H1 (cell line): ENCODE results near the gene DRC7. TPM values are rescaled to one million over a fixed set of nuclear protein-coding genes. Genes with fewer than 3 reads are reported as not detected.

ENCODE experiments used
- CTCF ChIA-PET: fragments of 300-600 bp; sonication (Branson Sonifier 250); formaldehyde crosslinking; loops from one replicate; lab custom pipeline; 2021; ENCODE audit not compliant: partially characterized antibody; lab: Charles Lee
- POLR2A ChIA-PET: fragments of 300-600 bp; sonication (Branson Sonifier 250); formaldehyde crosslinking; loops from one replicate; lab custom pipeline; 2021; ENCODE audit warnings: inconsistent platforms; ENCODE audit not compliant: partially characterized antibody; lab: Charles Lee
- DNase-seq, 2 experiments: peaks; one replicate each; pipeline versions ENCODE4 v3.0.0 to v3.0.0-alpha.2; 2010 to 2022; ENCODE audit warnings: low spot score in 2 of 2, low read depth in 1 of 2, mixed read lengths in 1 of 2
- FAIRE-seq: peaks from 2 replicates; lab custom pipeline; 2011; peaks lifted over from hg19 to GRCh38; lab: Jason Lieb, UNC
- H2AFZ ChIP-seq: 2 replicates; pipeline ENCODE4 v1.8.1; 2012; ENCODE audit warnings: low read length, inconsistent platforms
- H2AK5ac ChIP-seq: 2 replicates; pipeline ENCODE4 v1.6.1; 2013; ENCODE audit warnings: low read depth, low read length
- H2BK120ac ChIP-seq: replicated peaks from 2 replicates; pipeline ENCODE3; 2013; ENCODE audit warnings: low read depth, low read length, inconsistent platforms
- H2BK12ac ChIP-seq: 2 replicates; pipeline ENCODE4 v1.6.1; 2013; ENCODE audit warnings: low read depth, low read length
- H2BK15ac ChIP-seq: 2 replicates; pipeline ENCODE4 v1.6.1; 2013; ENCODE audit warnings: low read length
- H2BK20ac ChIP-seq: 2 replicates; pipeline ENCODE4 v1.6.1; 2013; ENCODE audit warnings: low read length
- H2BK5ac ChIP-seq: 2 replicates; pipeline ENCODE4 v1.6.1; 2013; ENCODE audit warnings: low read depth, low read length
- H3K14ac ChIP-seq: 2 replicates; pipeline ENCODE4 v1.6.1; 2013; ENCODE audit warnings: inconsistent platforms; ENCODE audit not compliant: insufficient read length
- H3K18ac ChIP-seq: 2 replicates; pipeline ENCODE4 v1.6.1; 2013; ENCODE audit warnings: low read length; ENCODE audit errors: extremely low read depth
- H3K23ac ChIP-seq: 2 replicates; pipeline ENCODE4 v1.6.1; 2013; ENCODE audit warnings: inconsistent platforms; ENCODE audit not compliant: insufficient read length
- H3K23me2 ChIP-seq: 2 replicates; pipeline ENCODE4 v1.6.1; 2013; ENCODE audit warnings: low read depth, low read length
- H3K27ac ChIP-seq: 2 replicates; pipeline ENCODE4 v1.6.1; 2011; ENCODE audit warnings: low read depth, low read length, inconsistent platforms
- H3K27me3 ChIP-seq, 4 experiments: replicated peaks in 1 of 4; 1 replicate in 1 of 4; 2 replicates in 3 of 4; pipeline versions ENCODE4 v1.6.1 to v1.8.1; 2011 to 2013; ENCODE audit warnings: low read length in 3 of 4, mild to moderate bottlenecking in 3 of 4, inconsistent platforms in 2 of 4, mixed read lengths in 2 of 4, moderate library complexity in 1 of 4; ENCODE audit not compliant: control insufficient read depth in 3 of 4, insufficient read depth in 3 of 4; ENCODE audit errors: extremely low read depth in 1 of 4
- H3K36me3 ChIP-seq, 4 experiments: 2 replicates each; pipeline versions ENCODE4 v1.6.1 to v1.8.1; 2011 to 2013; ENCODE audit warnings: mild to moderate bottlenecking in 4 of 4, low read length in 3 of 4, moderate library complexity in 2 of 4, control low read depth in 1 of 4, inconsistent platforms in 1 of 4; ENCODE audit not compliant: insufficient read depth in 4 of 4, control insufficient read depth in 2 of 4
- H3K4ac ChIP-seq: replicated peaks from 2 replicates; pipeline ENCODE3; 2013; ENCODE audit warnings: low read length, low read depth, mixed read lengths, inconsistent platforms; ENCODE audit not compliant: insufficient read length
- H3K4me1 ChIP-seq, 4 experiments: replicated peaks in 1 of 4; 1 replicate in 1 of 4; 2 replicates in 3 of 4; pipeline versions ENCODE4 v1.6.1 to v1.8.1; 2011 to 2013; ENCODE audit warnings: low read length in 3 of 4, inconsistent platforms in 2 of 4, mixed read lengths in 1 of 4; ENCODE audit not compliant: insufficient read depth in 4 of 4, control insufficient read depth in 3 of 4
- H3K4me2 ChIP-seq, 2 experiments: 2 replicates each; pipeline versions ENCODE4 v1.6.1 to v1.8.1; 2011 to 2013; ENCODE audit warnings: low read depth in 2 of 2, low read length in 2 of 2, control low read depth in 1 of 2, inconsistent platforms in 1 of 2, mild to moderate bottlenecking in 1 of 2; ENCODE audit not compliant: insufficient read depth in 1 of 2
- H3K4me3 ChIP-seq, 4 experiments: fragments of 200-600, 300-600 bp in 1 of 4; sonication (generic), shearing (Covaris generic), sonication (Bioruptor Twin) in 1 of 4; 2 replicates each; pipeline versions ENCODE4 v1.5.1 to v1.8.1; 2011 to 2016; ENCODE audit warnings: low read length in 4 of 4, low read depth in 3 of 4, control low read depth in 2 of 4, inconsistent platforms in 2 of 4, mild to moderate bottlenecking in 2 of 4, mixed read lengths in 1 of 4, moderate library complexity in 1 of 4; ENCODE audit not compliant: insufficient read depth in 2 of 4; ENCODE audit errors: extremely low read depth in 1 of 4
- H3K56ac ChIP-seq: replicated peaks from 2 replicates; pipeline ENCODE3; 2013; ENCODE audit warnings: low read depth, mild to moderate bottlenecking, mixed read lengths, low read length, inconsistent platforms; ENCODE audit not compliant: insufficient read length
- H3K79me1 ChIP-seq: 2 replicates; pipeline ENCODE4 v1.6.1; 2013; ENCODE audit warnings: low read depth, low read length, control low read depth
- H3K79me2 ChIP-seq, 2 experiments: 2 replicates each; pipeline versions ENCODE4 v1.6.1 to v1.8.1; 2012 to 2013; ENCODE audit warnings: low read length in 2 of 2, mild to moderate bottlenecking in 2 of 2, inconsistent platforms in 1 of 2; ENCODE audit not compliant: insufficient read depth in 2 of 2, control insufficient read depth in 1 of 2
- H3K9ac ChIP-seq, 4 experiments: replicated peaks in 1 of 4; 1 replicate in 1 of 4; 2 replicates in 3 of 4; pipeline versions ENCODE4 v1.6.1 to v1.8.1; 2011 to 2013; ENCODE audit warnings: low read depth in 3 of 4, low read length in 3 of 4, control low read depth in 2 of 4, mild to moderate bottlenecking in 2 of 4, moderate library complexity in 2 of 4, inconsistent platforms in 1 of 4; ENCODE audit errors: extremely low read depth in 1 of 4
- H3K9me3 ChIP-seq, 2 experiments: 2 replicates each; pipeline versions ENCODE4 v1.6.1 to v1.8.1; 2012 to 2013; ENCODE audit warnings: mild to moderate bottlenecking in 2 of 2, moderate library complexity in 2 of 2, control low read depth in 1 of 2, inconsistent platforms in 1 of 2, low read depth in 1 of 2, low read length in 1 of 2, mixed read lengths in 1 of 2; ENCODE audit not compliant: insufficient read depth in 2 of 2
- H4K20me1 ChIP-seq, 2 experiments: replicated peaks in 1 of 2; 2 replicates each; pipeline versions ENCODE3 to v1.8.1; 2011 to 2013; ENCODE audit warnings: inconsistent platforms in 2 of 2, low read length in 2 of 2, mild to moderate bottlenecking in 1 of 2; ENCODE audit not compliant: insufficient read depth in 2 of 2, control insufficient read depth in 1 of 2
- H4K5ac ChIP-seq: 2 replicates; pipeline ENCODE4 v1.6.1; 2013; ENCODE audit warnings: low read length, low read depth, mixed read lengths, inconsistent platforms; ENCODE audit not compliant: insufficient read length
- H4K8ac ChIP-seq: 2 replicates; pipeline ENCODE4 v1.8.0; 2013; ENCODE audit warnings: mild to moderate bottlenecking, moderate library complexity, low read length, inconsistent platforms; ENCODE audit not compliant: insufficient read depth; ENCODE audit errors: extremely low read depth
- H4K91ac ChIP-seq: replicated peaks from 2 replicates; pipeline ENCODE3; 2013; ENCODE audit warnings: low read length, mixed read lengths, inconsistent platforms; ENCODE audit not compliant: insufficient read length
- CREB1 ChIP-seq: IDR thresholded peaks from 2 replicates; pipeline ENCODE4 v1.6.1; 2012; ENCODE audit warnings: inconsistent platforms
- CTCF ChIP-seq, 3 experiments: IDR thresholded peaks; 1 replicate in 2 of 3; 2 replicates in 1 of 3; pipeline versions ENCODE4 v1.5.1 to v1.6.1; 2011; ENCODE audit warnings: low read length in 3 of 3, mild to moderate bottlenecking in 3 of 3, inconsistent platforms in 2 of 3, low read depth in 1 of 3, moderate library complexity in 1 of 3; ENCODE audit not compliant: insufficient read depth in 1 of 3; ENCODE audit errors: control extremely low read depth in 1 of 3
- EGR1 ChIP-seq: IDR thresholded peaks from 2 replicates; pipeline ENCODE4 v1.6.1; 2011; ENCODE audit warnings: low read depth, low read length, borderline replicate concordance
- GABPA ChIP-seq: IDR thresholded peaks from 2 replicates; pipeline ENCODE4 v1.6.1; 2011; ENCODE audit warnings: mild to moderate bottlenecking, low read length, moderate library complexity, borderline replicate concordance; ENCODE audit not compliant: insufficient read depth
- JUN ChIP-seq: IDR thresholded peaks from 2 replicates; pipeline ENCODE4 v1.6.1; 2011; ENCODE audit warnings: low read depth, mild to moderate bottlenecking, improper control_type of control experiment, low read length
- KDM4A ChIP-seq: IDR thresholded peaks from one replicate; pipeline ENCODE4 v1.7.1; 2012; ENCODE audit warnings: low read depth, mild to moderate bottlenecking, moderate library complexity, low read length, inconsistent platforms; ENCODE audit not compliant: severe bottlenecking
- NRF1 ChIP-seq: IDR thresholded peaks from 2 replicates; pipeline ENCODE4 v1.6.1; 2011; ENCODE audit warnings: mild to moderate bottlenecking, low read depth, low read length, improper control_type of control experiment
- RNF2 ChIP-seq: fragments of 200-900, 300-1000 bp; sonication (generic); IDR thresholded peaks from 2 replicates; pipeline ENCODE4 v1.7.1; 2016; ENCODE audit warnings: borderline replicate concordance, low read depth, mild to moderate bottlenecking, antibody characterized with exemption, low read length; ENCODE audit not compliant: poor library complexity, severe bottlenecking; ENCODE audit errors: missing control alignments
- SP4 ChIP-seq: IDR thresholded peaks from 2 replicates; pipeline ENCODE4 v1.6.1; 2012; ENCODE audit warnings: low read length, inconsistent platforms
- TAF7 ChIP-seq: optimal IDR thresholded peaks from 2 replicates; pipeline ENCODE3; 2011; ENCODE audit warnings: low read depth, mild to moderate bottlenecking, inconsistent platforms, low read length, moderate library complexity, borderline replicate concordance
- TBP ChIP-seq: IDR thresholded peaks from 2 replicates; pipeline ENCODE4 v1.6.1; 2011; ENCODE audit warnings: low read depth, low read length, improper control_type of control experiment
- WGBS, 2 experiments: shearing (Covaris generic) in 1 of 2; methylation state at CpG; one replicate each; pipeline versions ENCODE4 v1.1.6 to v1.1.7; 2013 to 2015; ENCODE audit warnings: low lambda C conversion rate in 2 of 2, mixed read lengths in 2 of 2, inconsistent platforms in 1 of 2, low coverage in 1 of 2, missing lambda C conversion rate in 1 of 2; ENCODE audit not compliant: insufficient replicate concordance in 2 of 2, insufficient coverage in 1 of 2, insufficient read length in 1 of 2; ENCODE audit errors: extremely low coverage in 1 of 2, missing lambda C conversion rate in 1 of 2; 5-methylcytosine and 5-hydroxymethylcytosine counted together
- polyA plus RNA-seq, 7 experiments: library from polyadenylated mRNA; depleted of rRNA in 3 of 7; stranded (reverse) in 5 of 7; unstranded in 2 of 7; fragments of >200 nt in 5 of 7; fragments of 200-250 nt in 2 of 7; gene quantifications; 1 replicate in 5 of 7; 2 replicates in 1 of 7; 4 replicates in 1 of 7; pipeline versions ENCODE4 v1.2.1 to v1.2.3, GENCODE V29; 2011 to 2013; ENCODE audit warnings: missing spikeins in 2 of 7, mixed read lengths in 2 of 7
- total RNA-seq: library from RNA; stranded (reverse); fragmentation: NEBNext Ultra II Directional; extraction: Animal tissue kit (Norgen Biotek cat#: 25700); gene quantifications from 2 replicates; pipeline ENCODE4 v1.2.1, GENCODE V29; 2021

Gene DRC7
- total and polyA plus RNA-seq, 2 of the 8 experiments (the other 6 are each of a cell fraction or from before 2014, with no cell fraction given): 0.14 TPM; not detected in 1

GRCh38 chr16:57759131-57759530, 64.5 kb downstream of the DRC7 start:
- H2BK20ac ChIP-seq: no peak overlapping the region
- no peaks in the 10 kb centered on the region for H3K9me3 ChIP-seq
- H2BK12ac ChIP-seq: no peak overlapping the region
- no peak overlapping the region; the same call in 1 of the 2 replicates for H2BK5ac ChIP-seq
- FAIRE-seq (no peak), DNase-seq (peak in 1 of 2 experiments; percentile 46)
- no peak overlapping the region for H2BK120ac ChIP-seq
- no peaks in the 10 kb centered on the region for H3K79me1 ChIP-seq
- H3K23me2 ChIP-seq: no peaks in the 10 kb centered on the region
- peaks cover 0 to 12% (median 7%) of the 10 kb centered on the region in 4 experiments; a peak in 4 of 7 replicates for H3K4me1 ChIP-seq
- TF ChIP-seq NRF1 (no peak), CREB1 (no peak), EGR1 (no peak), SP4 (no peak), KDM4A (no peak), TAF7 (no peak), TBP (no peak), JUN (no peak), GABPA (no peak), RNF2 (no peak), CTCF (IDR thresholded peaks at IDR 0.05; ENCODE audit: control extremely low read depth in 1 of 3, insufficient read depth in 1 of 3, low read depth in 1 of 3, low read length in 3 of 3) (no peak)
- no peak overlapping the region for H3K23ac ChIP-seq
- H3K18ac ChIP-seq: no peak overlapping the region; the same call in 1 of the 2 replicates
- no peak overlapping the region for H3K56ac ChIP-seq
- WGBS, 2 experiments: 90% methylated on average over 5 of the region's 7 CpGs; no CpG with 5 or more reads in 1 of the 2 experiments
- H3K4me2 ChIP-seq: no peak overlapping the region
- no peaks in the 10 kb centered on the region; a peak in 1 of 7 replicates for H3K27me3 ChIP-seq
- no peak overlapping the region for H4K5ac ChIP-seq
- no peak overlapping the region for H2BK15ac ChIP-seq
- no peak overlapping the region for H3K4ac ChIP-seq
- H3K36me3 ChIP-seq: peaks cover 0 to 8% (median 2%) of the 10 kb centered on the region in 4 experiments; a peak in 5 of 8 replicates
- H3K27ac ChIP-seq: no peak overlapping the region
- no peak overlapping the region for H2AK5ac ChIP-seq
- ChIA-PET CTCF (interaction anchor here (0.8 to 4.8 kb wide), 8 partner anchors 23 to 252 kb away, joined by 4 to 24 read pairs (median 6); partner anchors contain the start of gene KATNB1), POLR2A (interaction anchor here (1.7 kb wide), 1 partner anchor 23 kb away, joined by 4 read pairs; no protein-coding TSS in a partner anchor)
- no peaks in the 10 kb centered on the region for H3K79me2 ChIP-seq
- no peak overlapping the region for H3K4me3 ChIP-seq
- no peak overlapping the region for H3K14ac ChIP-seq
- no peak overlapping the region for H3K9ac ChIP-seq
- no peak overlapping the region for H4K91ac ChIP-seq
- H4K8ac ChIP-seq: no peak overlapping the region
- peaks cover 4 to 6% of the 10 kb centered on the region in 2 experiments for H4K20me1 ChIP-seq
- no peak overlapping the region for H2AFZ ChIP-seq
